GM21367 (cell line): ENCODE results near the gene DNAJC7.
A peak's percentile ranks its signal among the peaks of the same experiment; 100 is the strongest.

Experiments
- ATAC-seq: cut with Tn5 transposase; IDR thresholded peaks from one replicate; pipeline ENCODE4 v1.9.1; 2021; ENCODE audit not compliant: unreplicated experiment

DNAJC7 gene

GRCh38 chr17:42016941-42017865, at the start of gene DNAJC7:
TSS of gene DNAJC7 (minus strand) at chr17:42017439. CDS start at chr17:42017416, 23 bp downstream.
- peak; percentile 71 for ATAC-seq

GRCh38 chr17:42065201-42065600, 48.0 kb upstream of the DNAJC7 start:
- no peak for ATAC-seq

- ATAC-seq, result no peak
These were observed 45.4 kb upstream of the DNAJC7 start for GRCh38 chr17:42062681-42063080.

- ATAC-seq, result no peak
These were observed 44.6 kb upstream of the DNAJC7 start for GRCh38 chr17:42061646-42062487.

GRCh38 chr17:42060231-42060630, 43.0 kb upstream of the DNAJC7 start:
- no peak for ATAC-seq

- ATAC-seq, result no peak
These were observed 42.6 kb upstream of the DNAJC7 start for GRCh38 chr17:42059815-42060214.

- ATAC-seq, result no peak
These were observed 40.8 kb upstream of the DNAJC7 start for GRCh38 chr17:42058063-42058462.

- no peak for ATAC-seq
These were observed 39.4 kb upstream of the DNAJC7 start for GRCh38 chr17:42056635-42057034.

GRCh38 chr17:42055496-42055895, 38.3 kb upstream of the DNAJC7 start:
- no peak for ATAC-seq

GRCh38 chr17:42055027-42055426, 37.8 kb upstream of the DNAJC7 start:
- ATAC-seq, result no peak

- no peak for ATAC-seq
These were observed 36.7 kb upstream of the DNAJC7 start for GRCh38 chr17:42053731-42054500.

GRCh38 chr17:42052346-42052877, 35.2 kb upstream of the DNAJC7 start:
- ATAC-seq, result no peak

GRCh38 chr17:42051645-42052044, 34.4 kb upstream of the DNAJC7 start:
- no peak for ATAC-seq

GRCh38 chr17:42051013-42051400, 33.8 kb upstream of the DNAJC7 start:
- no peak for ATAC-seq

- no peak for ATAC-seq
These were observed 33.3 kb upstream of the DNAJC7 start, which contains the start of gene C17orf113 for GRCh38 chr17:42050393-42051012. TSS of gene C17orf113 (minus strand) at chr17:42050601. CDS start at chr17:42043376, 7,225 bp downstream.

GRCh38 chr17:42049834-42050392, 32.7 kb upstream of the DNAJC7 start:
- ATAC-seq, result no peak

GRCh38 chr17:42047343-42047742, 30.1 kb upstream of the DNAJC7 start:
- ATAC-seq, result no peak

GRCh38 chr17:42045719-42046118, 28.5 kb upstream of the DNAJC7 start:
- ATAC-seq, result no peak

GRCh38 chr17:42042598-42043319, 25.5 kb upstream of the DNAJC7 start:
- no peak for ATAC-seq
